ENCODE results near the gene TTC28.

The TTC28 gene

GRCh38 chr22:27986937-27987336 lies 692.7 kb downstream of the TTC28 start:
- DNase-seq (ENCODE audit: low read depth), result no peak

DNA sequence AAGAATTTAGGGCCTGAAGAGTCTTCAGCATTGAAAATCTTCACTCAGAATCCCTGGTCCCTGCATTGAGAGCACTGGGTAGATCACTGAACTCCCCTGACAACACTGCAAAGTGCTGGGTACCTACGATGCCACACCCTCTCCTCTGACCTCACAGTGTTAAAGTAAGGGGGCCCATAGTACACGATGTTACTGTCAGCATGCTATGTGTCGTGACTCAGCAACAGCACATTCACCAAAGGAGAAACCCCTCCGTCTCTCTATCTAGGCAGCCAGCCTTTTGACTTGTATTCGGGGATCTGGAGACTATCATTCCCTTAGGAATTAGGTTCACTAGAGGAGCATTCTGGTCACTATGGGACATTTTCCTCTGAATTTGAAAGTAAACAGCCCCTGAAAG lies 693.2 kb downstream of the TTC28 start:
- DNase-seq (ENCODE audit: low read depth), result no peak

GRCh38 chr22:27985323-27986275 lies 694.0 kb downstream of the TTC28 start:
- DNase-seq (ENCODE audit: low read depth), result no peak

DNA sequence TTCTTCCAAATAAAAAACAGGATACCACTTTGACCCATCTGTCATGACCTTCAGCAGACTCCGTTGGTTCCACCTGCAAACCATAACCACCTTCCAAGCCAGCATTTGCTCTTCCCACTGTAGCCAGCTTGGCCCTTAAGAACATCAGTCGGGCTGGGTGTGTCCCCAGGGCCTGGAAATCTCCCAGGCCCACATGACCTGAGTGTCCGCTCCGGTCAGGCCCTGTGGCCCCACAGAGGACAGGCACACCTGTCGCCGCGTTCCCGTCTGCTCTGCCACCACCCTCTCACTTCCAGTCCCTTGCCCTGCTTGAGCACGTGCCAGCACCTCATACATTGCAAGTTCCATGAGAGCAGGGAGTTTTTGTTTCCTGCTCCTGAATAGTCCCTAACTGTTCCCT lies 694.9 kb downstream of the TTC28 start:
- no peak for DNase-seq (ENCODE audit: low read depth)

- DNase-seq (ENCODE audit: low read depth), result no peak
Measured at GRCh38 chr22:27984001-27984695, 695.5 kb downstream of the TTC28 start.

GRCh38 chr22:27983361-27983791 lies 696.3 kb downstream of the TTC28 start:
- no peak for DNase-seq (ENCODE audit: low read depth)

DNA sequence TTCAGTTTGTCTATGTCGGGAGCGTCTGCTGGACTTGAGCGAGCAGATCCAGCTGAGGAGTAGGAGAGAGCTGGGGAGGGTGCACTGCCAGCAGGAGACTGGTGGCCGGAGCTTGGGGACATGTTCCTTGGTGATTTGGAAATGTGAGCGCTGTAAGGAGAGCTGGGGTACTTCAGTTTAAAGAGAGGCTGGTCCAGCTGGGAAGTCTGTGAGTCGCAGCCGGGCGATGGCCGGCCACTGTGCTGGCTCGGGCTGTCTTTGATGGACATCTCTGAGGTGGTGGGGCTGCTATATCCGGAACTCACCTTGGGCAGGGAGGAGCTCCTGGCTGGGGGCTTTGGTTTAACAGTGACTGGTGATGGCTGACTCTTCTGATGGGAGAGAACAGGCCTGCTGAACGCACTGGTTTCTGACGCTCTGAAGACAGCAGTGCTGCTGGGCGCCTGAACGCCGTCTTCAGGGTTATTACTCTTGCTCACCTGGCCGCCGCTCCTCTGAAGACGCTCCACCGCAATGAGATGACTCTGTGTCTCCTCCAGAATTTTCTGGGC lies 696.9 kb downstream of the TTC28 start:
- DNase-seq (ENCODE audit: low read depth), result no peak

- no peak for DNase-seq (ENCODE audit: low read depth)
Measured at GRCh38 chr22:27982106-27982505, 697.5 kb downstream of the TTC28 start.

DNA sequence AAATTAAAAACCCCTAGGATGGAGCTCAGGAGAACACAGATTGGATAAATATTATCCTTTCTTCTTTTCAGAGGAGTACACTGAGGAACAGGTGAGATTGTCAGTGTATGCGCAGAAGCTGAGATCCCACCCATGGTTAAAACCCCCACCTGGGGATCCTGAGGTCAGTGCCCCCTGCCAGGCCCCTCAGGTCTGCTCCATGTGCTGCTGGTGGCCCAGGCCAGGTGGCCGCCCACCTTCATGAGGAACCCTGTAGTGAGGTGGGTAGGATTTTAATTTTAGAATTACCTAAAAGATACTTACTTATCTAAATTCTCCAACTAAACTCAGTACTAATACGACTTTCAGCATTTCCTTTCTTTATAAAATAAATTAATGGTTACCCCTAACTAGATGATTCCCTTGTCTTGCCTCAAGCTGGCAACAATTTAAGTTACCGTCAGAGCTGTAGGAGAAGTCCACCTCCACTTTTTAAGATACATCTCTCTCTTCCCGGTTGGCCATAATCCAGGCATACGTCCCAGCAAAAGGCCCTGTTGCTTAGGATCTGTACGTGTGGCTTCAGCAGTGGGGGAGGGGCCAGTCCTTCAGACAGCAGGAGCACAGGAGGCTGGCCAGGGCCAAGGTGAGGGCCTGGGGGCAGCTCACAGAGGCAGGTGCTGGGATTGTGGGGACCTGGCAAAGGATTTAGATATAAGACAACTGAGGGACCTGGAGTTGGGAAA lies 699.1 kb downstream of the TTC28 start:
- no peak for DNase-seq (ENCODE audit: low read depth)

- no peak for DNase-seq (ENCODE audit: low read depth)
Measured at GRCh38 chr22:27978802-27979201, 700.8 kb downstream of the TTC28 start.

GRCh38 chr22:27978317-27978716 lies 701.3 kb downstream of the TTC28 start:
- no peak for DNase-seq (ENCODE audit: low read depth)

DNA sequence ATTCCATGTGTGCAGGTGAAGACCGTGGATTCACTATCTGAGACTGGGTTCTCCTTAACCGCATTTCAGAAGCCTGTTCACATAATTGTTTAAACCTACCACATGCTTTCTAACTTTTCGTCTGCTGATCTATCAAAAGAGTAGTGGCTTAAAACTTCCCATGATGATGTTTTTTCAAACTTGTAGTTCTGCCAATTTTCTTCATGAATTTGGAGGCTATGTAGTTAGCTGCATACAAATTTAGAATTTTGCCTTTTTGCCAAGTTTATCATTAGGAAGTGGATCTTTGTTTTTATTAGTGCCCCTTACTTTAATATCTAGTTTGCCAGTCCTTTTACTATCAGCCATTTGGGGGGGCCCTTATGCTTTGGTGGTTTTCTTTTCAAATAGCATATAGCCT lies 703.1 kb downstream of the TTC28 start:
- no peak for DNase-seq (ENCODE audit: low read depth)

DNA sequence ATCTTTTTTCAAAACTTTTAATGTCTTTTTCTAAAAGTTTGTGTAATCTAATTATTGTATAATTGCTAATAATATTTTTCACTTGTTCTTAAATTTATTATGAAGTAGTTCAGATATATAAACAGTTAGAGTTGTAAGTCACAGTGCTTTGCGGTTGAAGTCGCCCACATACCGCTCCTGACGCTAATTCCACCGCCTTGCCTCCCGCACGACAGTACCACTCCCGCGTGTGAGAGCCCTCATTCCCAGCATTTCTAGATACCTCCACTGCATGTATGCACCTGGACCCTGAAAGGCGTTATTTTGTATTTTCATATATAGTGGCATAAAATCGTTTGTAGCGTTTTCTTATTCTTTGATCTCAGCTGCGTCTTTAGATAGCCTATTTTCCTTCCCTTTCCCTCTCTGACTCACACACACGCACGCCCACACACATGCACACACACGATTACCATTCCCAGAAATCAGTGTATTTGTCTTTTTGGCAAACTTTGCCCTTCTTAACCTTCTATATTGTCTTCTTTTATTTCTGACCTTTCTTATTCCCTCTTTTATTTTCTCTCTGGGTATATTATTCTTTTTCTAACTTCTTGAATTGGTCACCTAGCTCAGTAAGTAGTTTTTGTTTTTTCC lies 704.1 kb downstream of the TTC28 start:
- no peak for DNase-seq (ENCODE audit: low read depth)

DNA sequence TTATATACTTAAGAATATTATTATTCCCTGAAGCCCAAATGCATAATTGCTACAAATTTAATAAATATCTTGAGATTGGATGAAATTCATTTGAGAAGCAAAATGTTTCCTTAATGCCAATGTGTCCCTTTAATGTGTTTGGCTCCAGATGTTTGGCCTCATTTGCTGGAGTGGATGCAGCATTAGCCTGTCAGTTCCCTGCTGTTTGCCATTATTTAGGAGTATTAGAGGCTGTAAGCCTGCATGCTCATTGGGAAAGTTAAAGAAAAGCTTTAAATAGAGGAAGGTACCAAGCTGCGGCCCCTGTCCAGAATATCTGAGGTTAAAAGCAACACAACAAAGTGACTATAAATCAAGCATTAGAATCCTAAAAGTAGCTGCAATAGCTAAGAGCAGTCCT lies 705.8 kb downstream of the TTC28 start:
- no peak for DNase-seq (ENCODE audit: low read depth)

DNA sequence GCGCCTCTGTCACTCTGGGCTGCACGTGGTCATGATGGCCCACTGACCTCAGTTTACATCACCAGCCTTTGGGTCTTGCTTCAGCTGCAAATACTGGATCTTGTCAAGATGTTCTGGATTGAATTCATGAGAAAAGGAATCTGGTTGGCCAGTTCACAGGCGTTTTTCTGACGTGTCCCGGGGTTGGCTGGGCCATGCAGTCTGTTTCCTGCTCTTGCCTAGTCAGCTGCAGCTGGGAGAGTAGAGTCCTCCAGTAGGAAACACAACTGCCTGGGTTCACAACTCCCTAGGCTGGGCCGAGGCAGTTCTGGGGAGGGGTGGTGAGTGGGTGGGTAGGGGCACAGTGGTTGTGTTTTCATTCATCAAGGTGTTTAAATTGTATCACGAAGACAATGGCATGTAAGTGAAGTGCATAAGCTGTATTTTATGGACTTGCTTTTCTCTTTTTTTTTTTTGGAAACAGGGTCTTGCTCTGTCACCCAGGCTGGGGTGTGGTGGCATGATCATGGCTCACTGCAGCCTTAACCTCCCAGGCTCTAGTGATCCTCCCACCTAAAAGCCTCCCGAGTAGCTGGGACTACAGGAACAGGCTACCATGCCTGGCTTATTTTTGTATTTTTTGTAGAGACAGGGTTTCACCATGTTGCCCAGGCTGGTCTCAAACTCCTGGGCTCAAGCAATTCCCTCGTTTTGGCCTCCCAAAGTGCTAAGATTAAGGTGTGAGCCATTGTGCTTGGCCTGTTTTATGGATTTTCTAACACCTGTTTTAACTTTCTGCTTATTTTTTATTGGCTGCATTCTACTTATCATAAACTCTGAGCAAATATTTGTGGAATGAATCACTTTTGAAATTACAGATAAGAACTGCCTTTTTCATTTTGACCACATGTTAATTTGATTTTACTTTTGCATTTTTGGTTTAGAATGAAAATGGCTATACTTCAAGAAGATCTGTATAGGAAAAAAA lies 706.6 kb downstream of the TTC28 start:
- DNase-seq (ENCODE audit: low read depth), result no peak

- no peak for DNase-seq (ENCODE audit: low read depth)
Measured at GRCh38 chr22:27971926-27972325, 707.7 kb downstream of the TTC28 start.

- DNase-seq (ENCODE audit: low read depth), result no peak
Measured at GRCh38 chr22:27970596-27971220, 708.9 kb downstream of the TTC28 start.

GRCh38 chr22:27966168-27967064 lies 713.2 kb downstream of the TTC28 start:
- DNase-seq (ENCODE audit: low read depth), result no peak
